Activated CD8-positive, alpha-beta T cell treated with anti-CD3 and anti-CD28 coated beads for 36 hours (primary cell): ENCODE data around the gene CRP. TPM values are rescaled to one million over a fixed set of nuclear protein-coding genes. Genes with fewer than 3 reads are reported as not detected.

Experiments
- ATAC-seq: fragments of 200-7000 bp; cut with Tn5 transposase; one replicate; pipeline ENCODE4 v1.10.0; 2021; ENCODE audit warnings: mild to moderate bottlenecking, moderate library complexity
- CTCF ChIA-PET: fragments of 350-600 bp; sonication (Branson Sonifier 250); formaldehyde crosslinking; loops from one replicate; lab custom pipeline; 2021; ENCODE audit warnings: antibody characterized with exemption; lab: Charles Lee
- POLR2A ChIA-PET: fragments of 350-600 bp; sonication (Branson Sonifier 250); formaldehyde crosslinking; loops from one replicate; lab custom pipeline; 2021; ENCODE audit warnings: antibody characterized with exemption; lab: Charles Lee
- DNase-seq: peaks from one replicate; pipeline ENCODE4 v3.0.0-alpha.2; 2020
- H3K27ac Mint-ChIP-seq: one replicate; pipeline ENCODE4 v1.8.0; 2021; ENCODE audit warnings: mild to moderate bottlenecking, mixed read lengths
- H3K27me3 Mint-ChIP-seq: one replicate; pipeline ENCODE4 v1.8.0; 2021; ENCODE audit warnings: mixed read lengths
- H3K36me3 Mint-ChIP-seq: one replicate; pipeline ENCODE4 v1.8.0; 2021; ENCODE audit warnings: low read depth, mixed read lengths
- H3K4me1 Mint-ChIP-seq: one replicate; pipeline ENCODE4 v1.8.0; 2021; ENCODE audit warnings: low read depth, mixed read lengths
- H3K4me3 Mint-ChIP-seq: one replicate; pipeline ENCODE4 v1.8.0; 2021; ENCODE audit warnings: mild to moderate bottlenecking, moderate library complexity, mixed read lengths
- H3K9me3 Mint-ChIP-seq: one replicate; pipeline ENCODE4 v1.8.0; 2021; ENCODE audit warnings: mixed read lengths
- CTCF ChIP-seq: fragments of 200-600 bp; IDR thresholded peaks from one replicate; pipeline ENCODE4 v1.8.0; 2022; ENCODE audit warnings: antibody characterized with exemption, mild to moderate bottlenecking
- intact Hi-C: fragments of 100-400 bp; cut with micrococcal nuclease; formaldehyde crosslinking; loops from one replicate; pipeline ENCODE4 v1.10.0; 2022
- total RNA-seq, 2 experiments: library from RNA; stranded (reverse); gene quantifications; one replicate each; pipeline ENCODE4 v1.2.3, GENCODE V29; 2021

Gene CRP
- total RNA-seq, 2 experiments from 2014 or later: not detected

- Mint-ChIP-seq H3K36me3 (no peaks in the 10 kb centered on the region), H3K27ac (no peak overlapping the region), H3K9me3 (peaks cover 7% of the 10 kb centered on the region), H3K27me3 (peaks cover 9% of the 10 kb centered on the region), H3K4me1 (no peaks in the 10 kb centered on the region), H3K4me3 (no peak overlapping the region)
- ChIA-PET CTCF (interaction anchor here (0.6 kb wide), 1 partner anchor 246 kb away, joined by 3 read pairs; no protein-coding TSS in a partner anchor), POLR2A (interaction anchor here (0.6 kb wide), 1 partner anchor 20 kb away, joined by 3 read pairs; no protein-coding TSS in a partner anchor)
- DNase-seq: no peak
- intact Hi-C loops: no loop called here
- TF ChIP-seq CTCF: no peak
- no peak for ATAC-seq
These were observed 45.6 kb downstream of the CRP start for GRCh38 chr1:159668739-159669138.

DNA sequence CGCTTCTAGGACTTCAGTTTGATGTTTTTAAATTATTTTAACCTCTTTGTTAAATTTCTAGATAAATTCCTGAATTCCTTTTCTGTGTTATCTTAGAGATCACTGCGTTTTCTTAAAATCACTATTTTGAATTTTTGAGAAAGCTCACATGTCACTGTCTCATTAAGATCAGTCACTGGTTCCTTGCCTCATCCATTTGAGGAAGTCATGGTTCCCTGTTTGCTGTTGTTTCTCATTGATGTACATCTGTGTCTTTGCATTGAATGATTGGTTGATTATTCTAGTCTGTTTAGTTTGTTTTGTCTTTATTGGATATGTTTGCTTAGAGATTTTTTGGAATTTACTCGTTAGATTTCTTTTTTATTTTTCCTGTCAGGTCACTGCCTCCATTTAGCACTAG lies 50.1 kb downstream of the CRP start:
- POLR2A ChIA-PET: no interaction called here
- CTCF ChIA-PET: no interaction called here

GRCh38 chr1:159663552-159663951 lies 50.8 kb downstream of the CRP start:
- no peak for ATAC-seq
- no peak for TF ChIP-seq CTCF
- intact Hi-C loops: no loop called here
- Mint-ChIP-seq H3K27me3 (peaks cover 16% of the 10 kb centered on the region), H3K4me1 (no peaks in the 10 kb centered on the region), H3K4me3 (no peak overlapping the region), H3K36me3 (no peaks in the 10 kb centered on the region), H3K27ac (no peak overlapping the region), H3K9me3 (peaks cover 7% of the 10 kb centered on the region)
- POLR2A ChIA-PET: no interaction called here
- no peak for DNase-seq
- CTCF ChIA-PET: no interaction called here

More for the DNA sequence above, 50.1 kb downstream of the CRP start:
- no peak for DNase-seq
- no peak for TF ChIP-seq CTCF
- intact Hi-C loops: no loop called here
- no peak for ATAC-seq
- Mint-ChIP-seq H3K27ac (no peak overlapping the region), H3K36me3 (no peaks in the 10 kb centered on the region), H3K9me3 (peaks cover 7% of the 10 kb centered on the region), H3K27me3 (peaks cover 15% of the 10 kb centered on the region), H3K4me1 (no peaks in the 10 kb centered on the region), H3K4me3 (no peak overlapping the region)

Other genes starting within 250 kb of the CRP start
- gene OR10J5, start 178.6 kb downstream of the CRP start, total RNA-seq: not detected
- gene APCS, start 126.8 kb downstream of the CRP start, total RNA-seq: not detected
- gene DUSP23, start 66.4 kb upstream of the CRP start, total RNA-seq: 10 to 100 TPM; 27.2 TPM
- gene FCRL6, start 87.8 kb upstream of the CRP start, total RNA-seq: under 1 TPM in 1 of 2 experiments, not detected in 1; 0.20 TPM
- under 1 TPM; 0.54 TPM for gene SLAMF8, start 112.3 kb upstream of the CRP start, total RNA-seq
- not detected for gene VSIG8, start 148.1 kb upstream of the CRP start, total RNA-seq
- gene CFAP45, start 185.6 kb upstream of the CRP start, total RNA-seq: 1 to 10 TPM; 1.3 to 1.4 TPM
- gene TAGLN2, start 210.9 kb upstream of the CRP start, total RNA-seq: 100 to 1,000 TPM; 475 to 482 TPM
- gene IGSF9, start 231.0 kb upstream of the CRP start, total RNA-seq: under 1 TPM in 1 of 2 experiments, not detected in 1; 0.07 TPM
- not detected for gene SLAMF9, start 239.6 kb upstream of the CRP start, total RNA-seq